ENCODE results near the gene ARL6. TPM values are rescaled to one million over a fixed set of nuclear protein-coding genes. Genes with fewer than 3 reads are reported as not detected.

ARL6 gene
- total RNA-seq, 1 donor from 2014 or later, result 15.7 TPM

DNA sequence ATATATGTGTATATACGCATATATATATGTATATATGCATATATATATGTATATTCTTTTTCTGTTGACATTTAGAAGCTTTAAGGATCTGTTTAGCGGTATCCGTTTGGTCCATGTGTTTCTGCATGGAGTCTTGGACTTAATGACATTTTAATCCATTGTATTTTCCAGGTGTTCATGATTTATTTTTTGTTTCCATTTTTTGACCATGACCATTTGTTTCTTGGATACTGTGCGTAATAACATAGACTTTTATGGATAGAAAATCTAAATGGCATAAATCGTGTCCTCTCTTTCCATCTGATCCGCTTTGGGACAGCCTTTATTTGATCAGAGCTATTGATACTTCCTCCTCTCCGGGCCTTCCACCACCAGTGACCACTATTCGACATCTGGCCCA, 76.7 kb downstream of the ARL6 start:
- peaks cover 0 to 4% of the 10 kb centered on the region in 2 donors for H3K36me3 ChIP-seq
- no peak overlapping the region for H3K27ac ChIP-seq
- no peaks in the 10 kb centered on the region for H3K9me3 ChIP-seq
- intact Hi-C loops (cut with DNase I), result no loop called here
- no peak for DNase-seq (ENCODE audit: extremely low spot score in 2 of 2)
- H3K27me3 ChIP-seq, result no peaks in the 10 kb centered on the region
- no peak for TF ChIP-seq POLR2AphosphoS5 (IDR thresholded peaks at IDR 0.05; ENCODE audit: insufficient read depth in 1 of 2, low read depth in 1 of 2)
- TF ChIP-seq, protein P1, sequence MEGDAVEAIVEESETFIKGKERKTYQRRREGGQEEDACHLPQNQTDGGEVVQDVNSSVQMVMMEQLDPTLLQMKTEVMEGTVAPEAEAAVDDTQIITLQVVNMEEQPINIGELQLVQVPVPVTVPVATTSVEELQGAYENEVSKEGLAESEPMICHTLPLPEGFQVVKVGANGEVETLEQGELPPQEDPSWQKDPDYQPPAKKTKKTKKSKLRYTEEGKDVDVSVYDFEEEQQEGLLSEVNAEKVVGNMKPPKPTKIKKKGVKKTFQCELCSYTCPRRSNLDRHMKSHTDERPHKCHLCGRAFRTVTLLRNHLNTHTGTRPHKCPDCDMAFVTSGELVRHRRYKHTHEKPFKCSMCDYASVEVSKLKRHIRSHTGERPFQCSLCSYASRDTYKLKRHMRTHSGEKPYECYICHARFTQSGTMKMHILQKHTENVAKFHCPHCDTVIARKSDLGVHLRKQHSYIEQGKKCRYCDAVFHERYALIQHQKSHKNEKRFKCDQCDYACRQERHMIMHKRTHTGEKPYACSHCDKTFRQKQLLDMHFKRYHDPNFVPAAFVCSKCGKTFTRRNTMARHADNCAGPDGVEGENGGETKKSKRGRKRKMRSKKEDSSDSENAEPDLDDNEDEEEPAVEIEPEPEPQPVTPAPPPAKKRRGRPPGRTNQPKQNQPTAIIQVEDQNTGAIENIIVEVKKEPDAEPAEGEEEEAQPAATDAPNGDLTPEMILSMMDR (IDR thresholded peaks at IDR 0.05), result no peak
- TF ChIP-seq POLR2A (IDR thresholded peaks at IDR 0.05), result no peak
- peaks cover 30% of the 10 kb centered on the region for H3K4me1 ChIP-seq
- H3K4me3 ChIP-seq, result no peak overlapping the region

DNA sequence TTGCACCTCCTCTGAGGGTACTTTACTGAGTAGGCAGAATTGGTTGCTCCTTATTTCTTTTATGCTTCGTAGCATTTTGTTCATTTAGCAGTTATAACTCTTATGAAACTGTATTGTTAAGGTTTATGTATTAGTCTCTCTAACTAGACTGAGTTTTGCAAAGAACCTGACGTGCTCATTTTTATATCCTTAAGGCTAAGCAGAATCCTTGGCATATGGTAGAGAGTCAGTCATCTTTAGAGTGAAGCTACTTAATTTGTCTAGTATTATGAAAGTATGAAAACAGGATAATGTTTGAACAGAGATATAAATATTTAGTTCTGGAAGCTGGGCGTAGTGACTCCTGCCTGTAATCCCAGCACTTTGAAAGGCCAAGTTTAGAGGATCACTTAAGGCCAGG, 77.4 kb downstream of the ARL6 start:
- Histone ChIP-seq H3K27ac (no peak overlapping the region), H3K4me1 (peaks cover 24% of the 10 kb centered on the region)
- intact Hi-C loops (cut with DNase I), result no loop called here

DNA sequence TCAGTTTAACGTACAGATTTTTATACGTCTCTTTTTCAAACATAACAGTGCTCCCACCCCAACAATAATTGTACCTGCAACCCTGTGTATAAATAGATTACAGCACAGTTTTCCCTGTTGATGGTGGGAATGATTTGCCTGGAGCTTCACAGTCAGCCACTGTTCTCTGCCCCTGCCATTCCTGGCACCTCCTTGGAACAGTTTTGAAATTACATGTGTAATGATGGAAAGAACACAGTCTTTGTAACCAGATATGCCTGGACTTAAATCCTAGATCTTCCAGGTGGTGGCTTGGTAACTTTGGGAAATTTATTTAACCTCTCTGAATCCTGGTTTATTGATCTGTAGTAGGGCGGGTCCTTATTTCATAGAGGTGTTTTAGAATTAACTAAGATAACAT, 84.2 kb downstream of the ARL6 start:
- Histone ChIP-seq H3K9me3 (no peaks in the 10 kb centered on the region), H3K4me1 (no peaks in the 10 kb centered on the region), H3K36me3 (peaks cover 0 to 4% of the 10 kb centered on the region in 2 donors), H3K4me3 (no peak overlapping the region), H3K27ac (no peak overlapping the region), H3K27me3 (no peaks in the 10 kb centered on the region)
- no peak for TF ChIP-seq POLR2A (IDR thresholded peaks at IDR 0.05)
- no peak for TF ChIP-seq POLR2AphosphoS5 (IDR thresholded peaks at IDR 0.05; ENCODE audit: insufficient read depth in 1 of 2, low read depth in 1 of 2)
- TF ChIP-seq, protein P1 (IDR thresholded peaks at IDR 0.05), result no peak
- intact Hi-C loops (cut with DNase I), result no loop called here
- DNase-seq (ENCODE audit: extremely low spot score in 2 of 2), result no peak

More for the DNA sequence above, 77.4 kb downstream of the ARL6 start:
- no peaks in the 10 kb centered on the region for H3K9me3 ChIP-seq
- H3K36me3 ChIP-seq, result peaks cover 0 to 4% of the 10 kb centered on the region in 2 donors
- no peak overlapping the region for H3K4me3 ChIP-seq
- no peak for DNase-seq (ENCODE audit: extremely low spot score in 2 of 2)
- TF ChIP-seq POLR2AphosphoS5 (IDR thresholded peaks at IDR 0.05; ENCODE audit: insufficient read depth in 1 of 2, low read depth in 1 of 2) (no peak), POLR2A (IDR thresholded peaks at IDR 0.05) (no peak)
- TF ChIP-seq, protein P1 (IDR thresholded peaks at IDR 0.05), result no peak
- H3K27me3 ChIP-seq, result no peaks in the 10 kb centered on the region

Other genes starting within 250 kb of the ARL6 start
- gene CRYBG3, start 57.3 kb downstream of the ARL6 start, total RNA-seq, result 22.6 TPM
- 33.4 TPM for gene RIOX2, start 207.7 kb downstream of the ARL6 start, total RNA-seq

Data from vagina (tissue), 2 donors.